Body of pancreas (tissue), 4 donors: ENCODE measurements around the gene TNRC6B. TPM values are rescaled to one million over a fixed set of nuclear protein-coding genes. Genes with fewer than 3 reads are reported as not detected.
A peak's percentile ranks its signal among the peaks of the same experiment; 100 is the strongest.

Experiments
- ATAC-seq: fragments of 150-250 bp; one replicate; pipeline ENCODE4 v1.9.1; 2016
- DNase-seq, 4 donors: peaks; one replicate each; pipeline ENCODE4 v3.0.0-alpha.2; 2019
- H3K27ac ChIP-seq, 4 donors: fragments of 200-600 bp; sonication (generic); 1 replicate in 3 of 4; 2 replicates in 1 of 4; pipeline versions ENCODE4 v1.5.1 to v1.6.1; 2016 to 2019; ENCODE audit warnings: mild to moderate bottlenecking in 1 of 4, mixed read lengths in 1 of 4, moderate library complexity in 1 of 4
- H3K27me3 ChIP-seq, 2 donors: fragments of 200-600 bp; sonication (generic); one replicate each; pipeline ENCODE4 v1.6.0; 2016; ENCODE audit warnings: mild to moderate bottlenecking in 1 of 2
- H3K36me3 ChIP-seq, 2 donors: fragments of 200-600 bp; sonication (generic); replicated peaks in 1 of 2; 2 replicates each; pipeline ENCODE4 v1.5.1; 2016; ENCODE audit warnings: low read depth in 2 of 2; ENCODE audit not compliant: insufficient read depth in 1 of 2
- H3K4me1 ChIP-seq: fragments of 200-600 bp; sonication (generic); one replicate; pipeline ENCODE4 v1.6.0; 2016
- H3K4me3 ChIP-seq, 2 donors: fragments of 200-600 bp; sonication (generic); 1 replicate in 1 of 2; 2 replicates in 1 of 2; pipeline ENCODE4 v1.5.1; 2016 to 2019
- H3K9me3 ChIP-seq, 3 donors: fragments of 200-600 bp; sonication (generic); 1 replicate in 2 of 3; 2 replicates in 1 of 3; pipeline ENCODE4 v1.5.1; 2016
- POLR2A ChIP-seq, 3 donors: fragments of 450-650 bp; IDR thresholded peaks; one replicate each; pipeline ENCODE4 v1.6.1; 2016; ENCODE audit warnings: antibody characterized with exemption in 3 of 3, mild to moderate bottlenecking in 2 of 3
- WGBS, 2 donors: methylation state at CpG; one replicate each; pipeline ENCODE4 v1.1.5; 2017; 5-methylcytosine and 5-hydroxymethylcytosine counted together
- intact Hi-C: fragments of 100-400 bp; cut with DNase I; formaldehyde crosslinking; loops from one replicate; pipeline ENCODE4 v1.15.1; 2023
- total RNA-seq, 2 donors: library from RNA; depleted of rRNA; stranded (reverse); fragments of >200 nt; gene quantifications; one replicate each; pipeline ENCODE4 v1.1.0, GENCODE V29; 2016
- TF ChIP-seq, protein P1 (sequence below), 7 experiments: fragments of 450-650 bp in 4 of 7; fragments of 200-600 bp in 3 of 7; sonication (generic) in 3 of 7; IDR thresholded peaks; one replicate each; pipeline ENCODE4 v1.5.1; 2016 to 2019; ENCODE audit warnings: antibody characterized with exemption in 7 of 7

The TNRC6B gene
- total RNA-seq, 2 donors from 2014 or later, result 25.2 to 39.9 TPM

- no peak for DNase-seq
- Histone ChIP-seq H3K4me3 (no peak overlapping the region), H3K27me3 (no peaks in the 10 kb centered on the region), H3K4me1 (peaks cover 6% of the 10 kb centered on the region), H3K36me3 (no peaks in the 10 kb centered on the region), H3K27ac (no peak overlapping the region), H3K9me3 (no peaks in the 10 kb centered on the region)
- intact Hi-C loops, result loop anchor here (10.0 kb wide), 1 partner anchor 298 kb away; no protein-coding TSS in a partner anchor
- 18 to 27% methylated on average over 9 of the region's 9 CpGs for WGBS, 2 donors
- TF ChIP-seq POLR2A (IDR thresholded peaks at IDR 0.05), result no peak
- TF ChIP-seq, protein P1, sequence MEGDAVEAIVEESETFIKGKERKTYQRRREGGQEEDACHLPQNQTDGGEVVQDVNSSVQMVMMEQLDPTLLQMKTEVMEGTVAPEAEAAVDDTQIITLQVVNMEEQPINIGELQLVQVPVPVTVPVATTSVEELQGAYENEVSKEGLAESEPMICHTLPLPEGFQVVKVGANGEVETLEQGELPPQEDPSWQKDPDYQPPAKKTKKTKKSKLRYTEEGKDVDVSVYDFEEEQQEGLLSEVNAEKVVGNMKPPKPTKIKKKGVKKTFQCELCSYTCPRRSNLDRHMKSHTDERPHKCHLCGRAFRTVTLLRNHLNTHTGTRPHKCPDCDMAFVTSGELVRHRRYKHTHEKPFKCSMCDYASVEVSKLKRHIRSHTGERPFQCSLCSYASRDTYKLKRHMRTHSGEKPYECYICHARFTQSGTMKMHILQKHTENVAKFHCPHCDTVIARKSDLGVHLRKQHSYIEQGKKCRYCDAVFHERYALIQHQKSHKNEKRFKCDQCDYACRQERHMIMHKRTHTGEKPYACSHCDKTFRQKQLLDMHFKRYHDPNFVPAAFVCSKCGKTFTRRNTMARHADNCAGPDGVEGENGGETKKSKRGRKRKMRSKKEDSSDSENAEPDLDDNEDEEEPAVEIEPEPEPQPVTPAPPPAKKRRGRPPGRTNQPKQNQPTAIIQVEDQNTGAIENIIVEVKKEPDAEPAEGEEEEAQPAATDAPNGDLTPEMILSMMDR (IDR thresholded peaks at IDR 0.05), result no peak
- ATAC-seq, result no peak
These were observed 164.8 kb downstream of the TNRC6B start for GRCh38 chr22:40342521-40342920.

- Histone ChIP-seq H3K27me3 (no peaks in the 10 kb centered on the region), H3K9me3 (no peaks in the 10 kb centered on the region), H3K4me3 (no peak overlapping the region), H3K27ac (no peak overlapping the region), H3K36me3 (peaks cover 0 to 2% of the 10 kb centered on the region in 2 donors), H3K4me1 (peaks cover 15% of the 10 kb centered on the region)
- DNase-seq (no peak), ATAC-seq (no peak)
- 67 to 74% methylated on average over 6 of the region's 6 CpGs for WGBS, 2 donors
- no peak for TF ChIP-seq POLR2A (IDR thresholded peaks at IDR 0.05)
- TF ChIP-seq, protein P1 (IDR thresholded peaks at IDR 0.05), result no peak
- intact Hi-C loops, result loop anchor here (10.0 kb wide), 1 partner anchor 300 kb away; no protein-coding TSS in a partner anchor
These were observed 167.5 kb downstream of the TNRC6B start for GRCh38 chr22:40345271-40345670.

DNA sequence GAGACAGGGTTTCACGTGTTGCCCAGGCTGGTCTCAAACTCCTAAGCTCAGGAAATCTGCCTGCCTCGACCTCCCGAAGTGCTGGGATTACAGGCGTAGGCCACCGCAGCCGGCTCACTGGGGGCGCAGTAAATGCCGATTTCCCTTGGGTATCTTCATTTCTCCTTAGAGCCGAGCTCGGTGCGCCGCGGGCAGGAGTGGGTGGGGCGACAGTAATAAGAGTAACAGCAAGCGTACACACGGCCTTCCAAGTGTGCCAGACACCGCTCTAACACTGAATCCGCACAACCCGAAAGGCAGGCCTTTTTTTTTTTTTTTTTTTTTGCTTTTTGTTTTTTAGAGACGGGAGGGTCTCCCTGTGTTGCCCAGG is 168.1 kb downstream of the TNRC6B start:
- Histone ChIP-seq H3K36me3 (peaks cover 0 to 6% of the 10 kb centered on the region in 2 donors), H3K27me3 (no peaks in the 10 kb centered on the region), H3K27ac (peak overlapping the region; percentile 30 to 89 (median 76)), H3K9me3 (no peaks in the 10 kb centered on the region), H3K4me3 (peak overlapping the region; percentile 49 to 65), H3K4me1 (peaks cover 15% of the 10 kb centered on the region)
- 0 to 1% methylated on average over 15 to 20 of the region's 20 CpGs for WGBS, 2 donors
- peak in 3 of 4 donors; percentile 22 to 37 (median 29) for DNase-seq
- peak; percentile 22 for ATAC-seq
- intact Hi-C loops, result loop anchor here (10.0 kb wide), 1 partner anchor 301 kb away; no protein-coding TSS in a partner anchor
- TF ChIP-seq POLR2A (IDR thresholded peaks at IDR 0.05), result no peak
- TF ChIP-seq, protein P1 (IDR thresholded peaks at IDR 0.05), result no peak

DNA sequence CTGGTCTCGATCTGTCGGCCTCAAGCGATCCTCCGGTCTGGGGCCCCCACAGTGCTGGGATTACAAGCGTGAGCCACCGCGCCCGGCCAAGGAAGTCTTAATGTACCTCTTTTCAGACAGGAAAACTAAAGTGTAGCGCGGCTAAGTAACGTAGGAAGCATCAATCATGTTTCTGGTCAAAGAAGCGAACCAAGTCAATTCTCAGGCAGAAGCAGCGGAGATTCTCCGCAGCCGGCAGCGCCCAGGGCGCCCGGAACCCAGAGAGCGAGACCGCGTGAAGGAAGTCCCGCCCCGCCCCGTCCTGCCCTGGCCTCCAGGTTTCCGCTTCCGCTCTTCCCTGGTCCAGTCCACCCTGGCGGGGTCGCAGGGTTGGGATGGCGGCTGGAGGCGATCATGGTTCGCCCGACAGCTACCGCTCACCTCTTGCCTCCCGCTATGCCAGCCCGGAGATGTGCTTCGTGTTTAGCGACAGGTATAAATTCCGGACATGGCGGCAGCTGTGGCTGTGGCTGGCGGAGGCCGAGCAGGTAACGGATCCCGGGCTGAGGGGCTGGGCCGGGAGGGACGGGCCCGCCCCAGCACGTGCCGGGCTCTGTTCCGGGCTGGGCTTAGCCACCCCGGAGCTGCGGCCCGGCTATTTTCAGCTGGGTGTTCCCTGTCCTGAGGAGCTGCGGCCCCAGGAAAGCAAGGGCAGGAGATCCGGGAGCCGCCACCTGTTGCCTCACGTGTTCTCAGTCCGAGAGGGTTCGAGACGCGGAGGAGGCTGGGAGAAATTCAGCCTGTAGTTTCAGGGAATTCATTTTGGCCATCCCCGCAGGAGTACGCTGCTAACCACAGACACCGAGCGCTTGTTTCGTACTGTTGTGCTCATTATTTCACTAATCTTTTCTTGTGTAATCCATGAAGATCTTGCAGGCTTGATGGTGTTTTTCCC is 168.7 kb downstream of the TNRC6B start, which contains the start of gene ADSL:
Gene ADSL (plus strand): TSS at position 316 of the 934 bp plus-strand sequence. CDS start 59 bp downstream, at position 375.
- peaks cover 15% of the 10 kb centered on the region for H3K4me1 ChIP-seq
- intact Hi-C loops, result loop anchor here (10.0 kb wide), 1 partner anchor 302 kb away; no protein-coding TSS in a partner anchor
- ATAC-seq, result peak; percentile 95
- DNase-seq, result peak; percentile 84 to 90 (median 86)
- 0 to 1% methylated on average over 15 to 65 of the region's 65 CpGs for WGBS, 2 donors
- H3K9me3 ChIP-seq, result no peaks in the 10 kb centered on the region
- TF ChIP-seq POLR2A (IDR thresholded peaks at IDR 0.05), result peak; percentile 62 to 91 (median 91)
- TF ChIP-seq, protein P1 (IDR thresholded peaks at IDR 0.05), result peak in 4 of 7 experiments; percentile 16 to 40 (median 28)
- H3K36me3 ChIP-seq, result peaks cover 0 to 11% of the 10 kb centered on the region in 2 donors
- H3K4me3 ChIP-seq, result peak within 1 kb of the TSS; percentile 49 to 65
- no peaks in the 10 kb centered on the region for H3K27me3 ChIP-seq
- peak within 1 kb of the TSS; percentile 30 to 89 (median 76) for H3K27ac ChIP-seq
